ENCODE measurements around the gene C1QTNF4.

The C1QTNF4 gene

DNA sequence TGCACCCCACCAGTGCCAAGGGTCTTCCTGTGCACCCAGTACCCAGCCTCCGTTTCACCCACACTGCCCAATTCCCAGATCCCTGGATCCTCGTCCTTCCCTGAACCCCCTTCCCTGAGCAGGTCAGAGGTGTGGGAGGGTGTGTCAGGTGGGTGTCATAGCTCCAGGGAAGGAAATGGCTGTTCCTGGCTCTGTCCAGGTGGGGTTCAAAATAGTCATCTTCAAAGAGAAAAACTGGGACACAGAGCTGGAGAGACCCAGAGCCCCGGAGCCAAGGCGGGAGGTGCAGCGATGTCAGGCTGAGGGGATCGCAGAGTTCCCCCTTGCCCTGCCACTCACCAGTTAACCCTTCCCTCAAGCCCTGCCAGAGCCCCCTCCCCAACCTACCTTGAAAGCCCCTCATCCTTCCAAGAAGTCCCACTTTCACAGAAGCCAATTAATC is 698 bp downstream of the C1QTNF4 start:
- no peak for DNase-seq (ENCODE audit: low read depth)
- TF ChIP-seq, protein P1, sequence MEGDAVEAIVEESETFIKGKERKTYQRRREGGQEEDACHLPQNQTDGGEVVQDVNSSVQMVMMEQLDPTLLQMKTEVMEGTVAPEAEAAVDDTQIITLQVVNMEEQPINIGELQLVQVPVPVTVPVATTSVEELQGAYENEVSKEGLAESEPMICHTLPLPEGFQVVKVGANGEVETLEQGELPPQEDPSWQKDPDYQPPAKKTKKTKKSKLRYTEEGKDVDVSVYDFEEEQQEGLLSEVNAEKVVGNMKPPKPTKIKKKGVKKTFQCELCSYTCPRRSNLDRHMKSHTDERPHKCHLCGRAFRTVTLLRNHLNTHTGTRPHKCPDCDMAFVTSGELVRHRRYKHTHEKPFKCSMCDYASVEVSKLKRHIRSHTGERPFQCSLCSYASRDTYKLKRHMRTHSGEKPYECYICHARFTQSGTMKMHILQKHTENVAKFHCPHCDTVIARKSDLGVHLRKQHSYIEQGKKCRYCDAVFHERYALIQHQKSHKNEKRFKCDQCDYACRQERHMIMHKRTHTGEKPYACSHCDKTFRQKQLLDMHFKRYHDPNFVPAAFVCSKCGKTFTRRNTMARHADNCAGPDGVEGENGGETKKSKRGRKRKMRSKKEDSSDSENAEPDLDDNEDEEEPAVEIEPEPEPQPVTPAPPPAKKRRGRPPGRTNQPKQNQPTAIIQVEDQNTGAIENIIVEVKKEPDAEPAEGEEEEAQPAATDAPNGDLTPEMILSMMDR (IDR thresholded peaks at IDR 0.05; ENCODE audit: control insufficient read depth, extremely low read depth, insufficient read depth) = no peak
- H3K4me3 ChIP-seq (ENCODE audit: low read depth, low read length) = no peak overlapping the region

DNA sequence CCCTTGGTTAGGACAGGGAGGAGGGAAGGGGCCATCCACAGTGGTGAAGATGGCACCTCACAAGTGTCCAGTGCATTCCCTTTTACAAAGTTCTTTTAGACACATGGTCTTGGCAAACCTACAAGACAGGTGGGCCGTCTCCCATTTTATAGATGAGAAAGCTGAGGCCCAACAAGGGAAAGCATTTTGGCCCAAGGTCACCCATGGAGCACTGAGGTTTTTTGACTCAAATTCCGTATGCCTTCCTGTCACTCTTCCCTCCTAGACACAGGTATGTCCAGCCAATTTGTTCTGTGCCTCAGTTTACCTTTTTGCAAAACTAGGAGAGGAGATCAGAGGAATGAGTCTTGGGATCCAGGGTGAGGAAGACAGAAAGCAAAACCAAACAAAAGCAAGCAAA is 1.2 kb downstream of the C1QTNF4 start:
- DNase-seq (ENCODE audit: low read depth) = no peak
- no peak overlapping the region for H3K4me3 ChIP-seq (ENCODE audit: low read depth, low read length)
- TF ChIP-seq, protein P1 (IDR thresholded peaks at IDR 0.05; ENCODE audit: control insufficient read depth, extremely low read depth, insufficient read depth) = no peak

DNA sequence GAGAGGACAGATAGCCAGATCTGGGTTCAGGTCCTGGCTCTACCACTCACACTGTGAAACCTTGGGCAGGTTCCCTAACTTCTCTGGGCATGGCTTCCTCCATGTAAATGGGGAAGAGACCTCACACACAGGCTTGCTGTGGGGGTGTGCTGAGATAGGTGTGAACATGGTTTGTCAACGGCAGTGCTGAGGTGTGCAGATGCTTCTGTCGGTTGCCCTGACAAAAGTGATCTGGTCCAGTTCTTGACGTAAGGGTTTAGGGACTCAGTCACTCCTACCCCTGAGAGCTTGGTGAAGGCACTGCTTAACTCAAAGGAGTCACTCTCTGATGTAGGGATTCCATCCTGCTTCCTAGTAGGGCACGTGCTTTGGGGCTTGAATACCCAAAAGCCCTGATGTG is 2.0 kb downstream of the C1QTNF4 start:
- no peak for DNase-seq (ENCODE audit: low read depth)
- H3K4me3 ChIP-seq (ENCODE audit: low read depth, low read length) = no peak overlapping the region
- TF ChIP-seq, protein P1 (IDR thresholded peaks at IDR 0.05; ENCODE audit: control insufficient read depth, extremely low read depth, insufficient read depth) = no peak

DNA sequence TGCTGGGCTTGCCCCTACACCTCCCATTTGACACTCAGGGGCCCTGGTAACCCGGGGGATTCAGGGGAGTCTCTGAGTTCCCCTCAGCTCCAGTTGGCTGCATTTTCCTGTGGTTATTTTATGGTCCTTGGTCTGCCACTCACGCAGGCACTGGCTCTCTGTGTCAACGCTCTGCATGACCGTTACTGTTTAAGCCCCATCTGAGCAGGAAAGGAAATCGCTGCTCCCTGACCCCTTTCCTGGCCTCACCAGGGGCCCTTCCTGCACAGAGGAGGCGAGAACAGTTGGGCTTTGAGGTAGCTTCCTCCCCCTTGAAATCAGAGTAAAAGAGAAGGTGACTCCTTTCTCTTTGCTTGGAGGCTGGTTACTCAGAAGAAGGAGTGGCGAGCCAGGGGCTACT is 2.4 kb downstream of the C1QTNF4 start:
- no peak overlapping the region for H3K4me3 ChIP-seq (ENCODE audit: low read depth, low read length)
- DNase-seq (ENCODE audit: low read depth) = no peak
- TF ChIP-seq, protein P1 (IDR thresholded peaks at IDR 0.05; ENCODE audit: control insufficient read depth, extremely low read depth, insufficient read depth) = no peak

DNA sequence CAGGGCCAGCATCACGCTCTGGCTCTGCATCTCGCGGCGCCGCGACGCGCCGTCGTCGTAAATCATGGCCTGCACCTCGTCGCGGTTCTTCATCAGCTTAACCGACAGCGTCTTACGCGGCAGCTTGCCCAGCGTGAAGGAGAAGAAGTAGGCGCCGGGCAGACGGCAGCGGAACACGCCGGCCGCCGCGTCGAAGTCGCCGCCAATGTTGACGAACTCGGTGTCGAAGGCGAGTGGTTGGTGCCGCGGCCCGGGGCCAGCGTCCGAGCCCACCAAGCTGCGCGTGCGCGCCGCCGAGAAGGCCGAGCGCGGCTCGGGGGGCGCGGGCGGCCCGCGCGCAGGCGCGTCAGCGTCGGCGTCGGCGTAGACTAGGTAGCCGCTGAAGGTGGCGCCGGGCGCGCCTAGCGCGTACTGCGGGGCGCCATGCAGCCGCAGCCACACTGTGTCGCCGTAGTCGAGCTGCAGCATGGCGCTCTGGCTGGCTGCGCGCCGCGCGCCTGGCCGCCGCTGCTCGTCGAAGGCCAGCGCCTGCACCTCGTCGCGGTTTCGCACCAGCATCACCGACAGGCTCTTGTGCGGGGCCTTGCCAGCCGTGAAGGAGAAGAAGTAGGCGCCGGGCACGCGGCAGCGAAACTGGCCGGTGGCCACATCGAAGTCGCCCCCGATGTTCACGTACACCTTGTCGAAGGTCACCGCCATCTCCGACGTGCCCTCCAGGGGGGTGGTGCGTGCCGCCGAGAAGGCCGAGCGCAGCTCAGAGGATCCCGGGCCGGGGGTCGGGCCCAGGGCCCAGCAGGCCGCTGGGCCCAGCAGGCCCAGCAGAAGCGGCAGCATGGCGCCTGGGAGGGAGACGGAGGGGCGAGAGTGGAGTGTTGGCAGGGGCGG is 4.0 kb downstream of the C1QTNF4 start:
- TF ChIP-seq, protein P1 (IDR thresholded peaks at IDR 0.05; ENCODE audit: control insufficient read depth, extremely low read depth, insufficient read depth) = no peak
- H3K4me3 ChIP-seq (ENCODE audit: low read depth, low read length) = no peak overlapping the region
- DNase-seq (ENCODE audit: low read depth) = no peak

DNA sequence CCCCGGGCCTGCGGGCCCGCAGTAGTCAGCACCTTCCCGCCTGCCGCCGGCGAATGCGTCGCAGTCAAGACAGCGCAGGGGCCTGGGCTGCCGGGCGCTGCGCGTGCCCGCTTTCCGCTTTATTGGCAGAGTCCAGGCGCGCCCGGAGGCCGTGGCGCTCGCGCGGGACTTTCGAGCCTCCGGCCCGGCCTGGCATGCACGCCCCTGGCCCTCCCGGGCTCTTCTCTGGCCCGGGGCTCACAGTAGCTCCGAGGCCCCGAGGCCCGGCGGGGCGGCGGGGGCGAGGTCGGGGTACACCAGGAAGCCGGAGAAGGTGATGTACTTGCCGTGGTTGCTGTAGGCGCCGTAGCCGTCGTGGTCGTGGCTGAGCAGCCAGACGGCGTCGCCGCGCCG is 4.6 kb downstream of the C1QTNF4 start:
- TF ChIP-seq, protein P1 (IDR thresholded peaks at IDR 0.05; ENCODE audit: control insufficient read depth, extremely low read depth, insufficient read depth) = no peak
- no peak overlapping the region for H3K4me3 ChIP-seq (ENCODE audit: low read depth, low read length)
- DNase-seq (ENCODE audit: low read depth) = no peak

DNA sequence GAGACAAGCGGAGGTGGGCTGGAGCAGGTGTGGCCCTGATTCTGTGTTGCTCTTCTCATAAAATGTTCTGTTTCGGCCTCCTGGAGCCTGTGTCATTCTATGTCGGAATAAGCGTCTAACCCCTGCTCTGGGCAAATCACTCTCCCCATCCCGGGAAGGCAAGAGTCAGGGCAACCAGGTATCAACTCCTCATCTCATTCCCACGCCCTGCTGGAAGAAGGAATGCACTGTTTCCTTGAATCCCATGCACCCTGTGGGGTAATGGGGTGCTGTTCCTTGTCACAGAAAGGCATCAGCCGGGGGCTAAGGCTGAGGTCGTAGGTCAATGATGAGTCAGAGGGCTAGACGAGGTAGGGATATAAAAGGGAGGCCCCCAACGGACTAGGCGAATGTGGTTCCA is 5.1 kb downstream of the C1QTNF4 start:
- TF ChIP-seq, protein P1 (IDR thresholded peaks at IDR 0.05; ENCODE audit: control insufficient read depth, extremely low read depth, insufficient read depth) = no peak
- DNase-seq (ENCODE audit: low read depth) = no peak
- H3K4me3 ChIP-seq (ENCODE audit: low read depth, low read length) = no peak overlapping the region

Data from LNCaP clone FGC (cell line).